ENCODE measurements around the gene SPATA2. TPM values are rescaled to one million over a fixed set of nuclear protein-coding genes. Genes with fewer than 3 reads are reported as not detected.

Gene SPATA2
- total RNA-seq, 1 experiment from 2014 or later, result 6.6 TPM

DNA sequence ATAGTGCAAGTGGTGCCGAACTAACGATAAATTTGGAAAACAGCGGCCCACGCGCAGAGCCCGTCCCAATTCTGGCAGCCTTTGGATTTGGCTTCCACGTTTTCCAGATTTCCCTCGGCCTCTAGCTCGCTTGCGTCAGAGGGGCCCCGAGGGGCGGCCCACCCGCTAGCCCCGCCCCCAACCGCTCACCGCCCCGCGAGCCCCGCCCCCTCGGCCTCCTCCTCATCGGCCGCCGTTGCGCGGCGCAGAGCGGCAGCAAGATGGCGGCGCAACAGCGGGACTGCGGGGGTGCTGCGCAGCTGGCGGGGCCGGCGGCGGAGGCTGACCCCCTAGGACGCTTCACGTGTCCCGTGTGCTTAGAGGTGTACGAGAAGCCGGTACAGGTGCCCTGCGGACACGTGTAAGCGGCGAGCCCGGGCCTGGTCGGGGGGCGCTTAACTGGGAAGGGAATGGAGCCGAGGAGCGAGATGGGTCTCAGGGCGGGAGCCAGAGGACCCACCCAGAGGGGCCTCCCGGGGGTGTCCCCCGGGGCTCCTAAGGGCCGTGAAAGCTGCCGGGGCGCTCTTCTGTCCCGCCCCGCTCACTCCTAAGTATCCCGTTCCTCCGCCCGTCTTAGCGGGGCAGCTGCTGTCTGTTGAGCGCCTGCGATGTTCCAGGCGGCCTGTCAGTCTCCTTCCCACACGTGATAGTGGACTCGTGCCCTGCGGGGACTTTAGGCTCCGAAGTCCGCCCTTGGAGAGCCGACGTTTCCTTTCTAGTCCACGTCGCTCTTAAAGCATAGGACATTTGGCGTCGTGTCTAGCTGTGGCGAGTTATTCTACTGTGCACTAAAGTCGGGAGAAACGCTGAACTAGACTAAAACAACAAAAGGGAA, 21.1 kb upstream of the SPATA2 start, which contains the start of gene RNF114 (continued):
- TF ChIP-seq, protein P1, sequence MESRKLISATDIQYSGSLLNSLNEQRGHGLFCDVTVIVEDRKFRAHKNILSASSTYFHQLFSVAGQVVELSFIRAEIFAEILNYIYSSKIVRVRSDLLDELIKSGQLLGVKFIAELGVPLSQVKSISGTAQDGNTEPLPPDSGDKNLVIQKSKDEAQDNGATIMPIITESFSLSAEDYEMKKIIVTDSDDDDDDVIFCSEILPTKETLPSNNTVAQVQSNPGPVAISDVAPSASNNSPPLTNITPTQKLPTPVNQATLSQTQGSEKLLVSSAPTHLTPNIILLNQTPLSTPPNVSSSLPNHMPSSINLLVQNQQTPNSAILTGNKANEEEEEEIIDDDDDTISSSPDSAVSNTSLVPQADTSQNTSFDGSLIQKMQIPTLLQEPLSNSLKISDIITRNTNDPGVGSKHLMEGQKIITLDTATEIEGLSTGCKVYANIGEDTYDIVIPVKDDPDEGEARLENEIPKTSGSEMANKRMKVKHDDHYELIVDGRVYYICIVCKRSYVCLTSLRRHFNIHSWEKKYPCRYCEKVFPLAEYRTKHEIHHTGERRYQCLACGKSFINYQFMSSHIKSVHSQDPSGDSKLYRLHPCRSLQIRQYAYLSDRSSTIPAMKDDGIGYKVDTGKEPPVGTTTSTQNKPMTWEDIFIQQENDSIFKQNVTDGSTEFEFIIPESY (IDR thresholded peaks at IDR 0.05; ENCODE audit: extremely low read depth, insufficient replicate concordance, low read length), result no peak

DNA sequence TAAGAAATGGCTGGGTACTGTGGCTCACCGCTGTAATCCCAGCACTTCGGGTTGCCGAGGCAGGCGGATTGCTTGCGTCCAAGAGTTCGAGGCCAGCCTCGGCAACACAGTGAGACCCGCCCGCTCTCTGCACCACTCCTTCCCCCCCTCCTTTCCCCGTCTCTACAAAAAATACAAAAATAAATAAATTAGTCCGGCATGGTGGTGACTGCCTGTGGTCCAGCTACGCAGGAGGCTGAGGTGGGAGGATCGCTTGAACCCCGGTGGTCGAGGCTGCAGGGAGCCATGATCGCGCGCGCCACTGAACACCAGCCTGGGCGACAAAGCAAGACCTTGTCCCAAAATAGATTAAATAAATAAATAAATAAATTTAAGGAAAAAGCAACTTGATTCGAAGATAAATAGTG, 20.4 kb upstream of the SPATA2 start:
- H3K4me2 ChIP-seq (ENCODE audit: low read length), result peak overlapping the region; percentile 75
- CTCF ChIA-PET, result interaction anchor here (0.8 to 3.0 kb wide), 6 partner anchors 29 to 327 kb away, joined by 3 to 10 read pairs (median 4); no protein-coding TSS in a partner anchor
- intact Hi-C loops (cut with micrococcal nuclease), result loop anchor here (1.0 kb wide), 1 partner anchor 7 kb away; no protein-coding TSS in a partner anchor

More for the DNA sequence above, 20.4 kb upstream of the SPATA2 start:
- Histone ChIP-seq H3K9me3 (ENCODE audit: control insufficient read depth in 1 of 2, insufficient read depth in 1 of 2, low read depth in 1 of 2, low read length in 2 of 2) (no peaks in the 10 kb centered on the region), H3K4me1 (ENCODE audit: control insufficient read depth in 1 of 2, insufficient read depth in 2 of 2, low read length in 2 of 2) (peaks cover 18 to 27% of the 10 kb centered on the region in 2 experiments), H3K79me2 (ENCODE audit: insufficient read depth, low read length) (peaks cover 44% of the 10 kb centered on the region), H3K9ac (ENCODE audit: low read length) (peak overlapping the region; percentile 41), H3K9me2 (ENCODE audit: insufficient read depth) (no peaks in the 10 kb centered on the region), H2AFZ (ENCODE audit: low read depth, low read length, poor library complexity, severe bottlenecking) (peak overlapping the region; percentile 98), H3K27me3 (ENCODE audit: insufficient read depth, low read length) (no peaks in the 10 kb centered on the region), H3K36me3 (ENCODE audit: control insufficient read depth in 1 of 2, insufficient read depth in 2 of 2, low read length in 2 of 2) (peaks cover 0 to 6% of the 10 kb centered on the region in 2 experiments; a peak in 1 of 4 replicates), H4K20me1 (ENCODE audit: insufficient read depth) (no peaks in the 10 kb centered on the region), H3K27ac (ENCODE audit: low read depth, low read length) (no peak overlapping the region), H3K4me3 (replicated peaks in 1 of 2; ENCODE audit: low read depth in 1 of 2, low read length in 2 of 2) (peak overlapping the region; percentile 38 to 96)
- ATAC-seq (peak; percentile 28), DNase-seq (ENCODE audit: low read depth, low spot score) (no peak)
- BruUV-seq (replicated peaks), result no TSS peak
- TF ChIP-seq SP1 (IDR thresholded peaks at IDR 0.05; ENCODE audit: low read depth), result no peak
- TF ChIP-seq SIN3A (IDR thresholded peaks at IDR 0.05; ENCODE audit: low read depth), result no peak
- TF ChIP-seq, protein P2, sequence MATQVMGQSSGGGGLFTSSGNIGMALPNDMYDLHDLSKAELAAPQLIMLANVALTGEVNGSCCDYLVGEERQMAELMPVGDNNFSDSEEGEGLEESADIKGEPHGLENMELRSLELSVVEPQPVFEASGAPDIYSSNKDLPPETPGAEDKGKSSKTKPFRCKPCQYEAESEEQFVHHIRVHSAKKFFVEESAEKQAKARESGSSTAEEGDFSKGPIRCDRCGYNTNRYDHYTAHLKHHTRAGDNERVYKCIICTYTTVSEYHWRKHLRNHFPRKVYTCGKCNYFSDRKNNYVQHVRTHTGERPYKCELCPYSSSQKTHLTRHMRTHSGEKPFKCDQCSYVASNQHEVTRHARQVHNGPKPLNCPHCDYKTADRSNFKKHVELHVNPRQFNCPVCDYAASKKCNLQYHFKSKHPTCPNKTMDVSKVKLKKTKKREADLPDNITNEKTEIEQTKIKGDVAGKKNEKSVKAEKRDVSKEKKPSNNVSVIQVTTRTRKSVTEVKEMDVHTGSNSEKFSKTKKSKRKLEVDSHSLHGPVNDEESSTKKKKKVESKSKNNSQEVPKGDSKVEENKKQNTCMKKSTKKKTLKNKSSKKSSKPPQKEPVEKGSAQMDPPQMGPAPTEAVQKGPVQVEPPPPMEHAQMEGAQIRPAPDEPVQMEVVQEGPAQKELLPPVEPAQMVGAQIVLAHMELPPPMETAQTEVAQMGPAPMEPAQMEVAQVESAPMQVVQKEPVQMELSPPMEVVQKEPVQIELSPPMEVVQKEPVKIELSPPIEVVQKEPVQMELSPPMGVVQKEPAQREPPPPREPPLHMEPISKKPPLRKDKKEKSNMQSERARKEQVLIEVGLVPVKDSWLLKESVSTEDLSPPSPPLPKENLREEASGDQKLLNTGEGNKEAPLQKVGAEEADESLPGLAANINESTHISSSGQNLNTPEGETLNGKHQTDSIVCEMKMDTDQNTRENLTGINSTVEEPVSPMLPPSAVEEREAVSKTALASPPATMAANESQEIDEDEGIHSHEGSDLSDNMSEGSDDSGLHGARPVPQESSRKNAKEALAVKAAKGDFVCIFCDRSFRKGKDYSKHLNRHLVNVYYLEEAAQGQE (IDR thresholded peaks at IDR 0.05; ENCODE audit: low read depth), result no peak
- TF ChIP-seq JUND (IDR thresholded peaks at IDR 0.05), result no peak
- TF ChIP-seq POLR2A (IDR thresholded peaks at IDR 0.05; ENCODE audit: borderline replicate concordance, extremely low read depth, insufficient read depth, insufficient read length), result no peak
- TF ChIP-seq, protein P3, sequence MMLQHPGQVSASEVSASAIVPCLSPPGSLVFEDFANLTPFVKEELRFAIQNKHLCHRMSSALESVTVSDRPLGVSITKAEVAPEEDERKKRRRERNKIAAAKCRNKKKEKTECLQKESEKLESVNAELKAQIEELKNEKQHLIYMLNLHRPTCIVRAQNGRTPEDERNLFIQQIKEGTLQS (IDR thresholded peaks at IDR 0.05), result no peak
- TF ChIP-seq POLR2AphosphoS5 (IDR thresholded peaks at IDR 0.05; ENCODE audit: low read depth, low read length), result no peak
- TF ChIP-seq CBX3 (IDR thresholded peaks at IDR 0.05; ENCODE audit: low read depth), result no peak
- TF ChIP-seq CEBPB (IDR thresholded peaks at IDR 0.05; ENCODE audit: low read depth), result no peak
- TF ChIP-seq YY1 (IDR thresholded peaks at IDR 0.05; ENCODE audit: extremely low read depth, insufficient replicate concordance, low read depth, low read length), result no peak
- no peak for TF ChIP-seq FOSL1 (IDR thresholded peaks at IDR 0.05; ENCODE audit: low read depth)
- TF ChIP-seq ZNF274 (IDR thresholded peaks at IDR 0.05; ENCODE audit: low read depth, low read length), result no peak
- TF ChIP-seq EGR1 (IDR thresholded peaks at IDR 0.05; ENCODE audit: low read depth), result no peak
- TF ChIP-seq RAD21 (IDR thresholded peaks at IDR 0.05; ENCODE audit: low read depth), result no peak
- TF ChIP-seq TCF7L2 (IDR thresholded peaks at IDR 0.05; ENCODE audit: borderline replicate concordance, extremely low read depth, insufficient read depth, insufficient read length), result no peak
- no peak for TF ChIP-seq ELF1 (IDR thresholded peaks at IDR 0.05; ENCODE audit: borderline replicate concordance, low read depth)
- TF ChIP-seq SRF (IDR thresholded peaks at IDR 0.05; ENCODE audit: low read depth), result no peak
- RAD21 ChIA-PET (ENCODE audit: low non-redundant PET in 1 of 2, low total read pairs in 2 of 2, uncharacterized antibody in 2 of 2, unreplicated experiment in 2 of 2), result no interaction called here
- POLR2A ChIA-PET, result interaction anchor here (0.7 to 1.3 kb wide), 3 partner anchors 20 to 592 kb away, joined by 3 read pairs; no protein-coding TSS in a partner anchor
